ENCODE results near the gene MCC. TPM values are rescaled to one million over a fixed set of nuclear protein-coding genes. Genes with fewer than 3 reads are reported as not detected.

MCC gene
- total RNA-seq, 1 donor from 2014 or later: 26.9 TPM

- DNase-seq (ENCODE audit: low read depth): no peak
- H4K20me1 ChIP-seq (ENCODE audit: insufficient read depth, low read length): no peaks in the 10 kb centered on the region
- H3K9me3 ChIP-seq (ENCODE audit: insufficient read depth, low read depth, low read length): peaks cover 6% of the 10 kb centered on the region
- no peaks in the 10 kb centered on the region for H3K27me3 ChIP-seq (ENCODE audit: insufficient read depth, low read length)
- TF ChIP-seq CTCF (IDR thresholded peaks at IDR 0.05; ENCODE audit: insufficient read depth, low read depth, low read length): no peak
- no peak for TF ChIP-seq EZH2 (IDR thresholded peaks at IDR 0.05; ENCODE audit: insufficient read depth, low read length)
- H3K4me1 Mint-ChIP-seq (ENCODE audit: low read depth, unreplicated experiment): peaks cover 6% of the 10 kb centered on the region
- H3K4me2 ChIP-seq (ENCODE audit: low read length): no peak overlapping the region
- H3K9ac ChIP-seq (ENCODE audit: low read length): no peak overlapping the region
- H3K9me3 Mint-ChIP-seq (ENCODE audit: unreplicated experiment): peaks cover 15% of the 10 kb centered on the region
- H3K4me3 ChIP-seq (ENCODE audit: insufficient read depth, low read depth, low read length): no peak overlapping the region
- H3K27ac Mint-ChIP-seq (ENCODE audit: unreplicated experiment): peak overlapping the region; percentile 44
- no peaks in the 10 kb centered on the region for H3K36me3 ChIP-seq (ENCODE audit: insufficient read depth, low read length)
- no peak overlapping the region for H3K4me3 Mint-ChIP-seq (ENCODE audit: unreplicated experiment)
- no peaks in the 10 kb centered on the region for H3K27me3 Mint-ChIP-seq (ENCODE audit: low read depth, unreplicated experiment)
- H3K4me1 ChIP-seq (ENCODE audit: insufficient read depth, low read length): peaks cover 2% of the 10 kb centered on the region
- no peak for FAIRE-seq
- H2AFZ ChIP-seq (ENCODE audit: low read depth, low read length): peak overlapping the region; percentile 35
- peaks cover under 1% of the 10 kb centered on the region for H3K36me3 Mint-ChIP-seq (ENCODE audit: low read depth, unreplicated experiment)
- H3K27ac ChIP-seq (ENCODE audit: low read depth, low read length): no peak overlapping the region
- no peaks in the 10 kb centered on the region for H3K79me2 ChIP-seq (ENCODE audit: insufficient read depth, low read length)
Observed at GRCh38 chr5:113495422-113495841, 7.2 kb upstream of the MCC start.

GRCh38 chr5:113493446-113493845 is 5.2 kb upstream of the MCC start:
- no peaks in the 10 kb centered on the region for H3K27me3 ChIP-seq (ENCODE audit: insufficient read depth, low read length)
- H3K9me3 ChIP-seq (ENCODE audit: insufficient read depth, low read depth, low read length): peaks cover 7% of the 10 kb centered on the region
- H3K4me2 ChIP-seq (ENCODE audit: low read length): no peak overlapping the region
- TF ChIP-seq EZH2 (IDR thresholded peaks at IDR 0.05; ENCODE audit: insufficient read depth, low read length): no peak
- no peak for TF ChIP-seq CTCF (IDR thresholded peaks at IDR 0.05; ENCODE audit: insufficient read depth, low read depth, low read length)
- no peaks in the 10 kb centered on the region for H3K36me3 ChIP-seq (ENCODE audit: insufficient read depth, low read length)
- no peak overlapping the region for H3K4me3 ChIP-seq (ENCODE audit: insufficient read depth, low read depth, low read length)
- H3K9ac ChIP-seq (ENCODE audit: low read length): no peak overlapping the region
- Mint-ChIP-seq H3K36me3 (ENCODE audit: low read depth, unreplicated experiment) (peaks cover 6% of the 10 kb centered on the region), H3K9me3 (ENCODE audit: unreplicated experiment) (peaks cover 21% of the 10 kb centered on the region), H3K27me3 (ENCODE audit: low read depth, unreplicated experiment) (no peaks in the 10 kb centered on the region), H3K4me3 (ENCODE audit: unreplicated experiment) (no peak overlapping the region), H3K27ac (ENCODE audit: unreplicated experiment) (no peak overlapping the region), H3K4me1 (ENCODE audit: low read depth, unreplicated experiment) (peaks cover 22% of the 10 kb centered on the region)
- H3K27ac ChIP-seq (ENCODE audit: low read depth, low read length): no peak overlapping the region
- FAIRE-seq (no peak), DNase-seq (ENCODE audit: low read depth) (no peak)
- H3K4me1 ChIP-seq (ENCODE audit: insufficient read depth, low read length): peaks cover 15% of the 10 kb centered on the region
- H4K20me1 ChIP-seq (ENCODE audit: insufficient read depth, low read length): no peaks in the 10 kb centered on the region
- no peaks in the 10 kb centered on the region for H3K79me2 ChIP-seq (ENCODE audit: insufficient read depth, low read length)
- no peak overlapping the region for H2AFZ ChIP-seq (ENCODE audit: low read depth, low read length)

GRCh38 chr5:113491022-113491421 is 2.8 kb upstream of the MCC start:
- Mint-ChIP-seq H3K4me1 (ENCODE audit: low read depth, unreplicated experiment) (peaks cover 26% of the 10 kb centered on the region), H3K36me3 (ENCODE audit: low read depth, unreplicated experiment) (peaks cover 8% of the 10 kb centered on the region), H3K27me3 (ENCODE audit: low read depth, unreplicated experiment) (no peaks in the 10 kb centered on the region), H3K27ac (ENCODE audit: unreplicated experiment) (peak overlapping the region; percentile 98), H3K4me3 (ENCODE audit: unreplicated experiment) (no peak overlapping the region), H3K9me3 (ENCODE audit: unreplicated experiment) (peaks cover 21% of the 10 kb centered on the region)
- no peaks in the 10 kb centered on the region for H3K36me3 ChIP-seq (ENCODE audit: insufficient read depth, low read length)
- H3K27me3 ChIP-seq (ENCODE audit: insufficient read depth, low read length): no peaks in the 10 kb centered on the region
- H3K9ac ChIP-seq (ENCODE audit: low read length): no peak overlapping the region
- H3K27ac ChIP-seq (ENCODE audit: low read depth, low read length): no peak overlapping the region
- TF ChIP-seq EZH2 (IDR thresholded peaks at IDR 0.05; ENCODE audit: insufficient read depth, low read length): no peak
- TF ChIP-seq CTCF (IDR thresholded peaks at IDR 0.05; ENCODE audit: insufficient read depth, low read depth, low read length): no peak
- H4K20me1 ChIP-seq (ENCODE audit: insufficient read depth, low read length): peaks cover under 1% of the 10 kb centered on the region
- H2AFZ ChIP-seq (ENCODE audit: low read depth, low read length): no peak overlapping the region
- no peak overlapping the region for H3K4me2 ChIP-seq (ENCODE audit: low read length)
- H3K4me1 ChIP-seq (ENCODE audit: insufficient read depth, low read length): peaks cover 23% of the 10 kb centered on the region
- no peak for FAIRE-seq
- H3K9me3 ChIP-seq (ENCODE audit: insufficient read depth, low read depth, low read length): peaks cover 7% of the 10 kb centered on the region
- DNase-seq (ENCODE audit: low read depth): no peak
- H3K4me3 ChIP-seq (ENCODE audit: insufficient read depth, low read depth, low read length): no peak overlapping the region
- H3K79me2 ChIP-seq (ENCODE audit: insufficient read depth, low read length): no peaks in the 10 kb centered on the region
